Measurements from ENCODE around the gene ABCB11. TPM values are rescaled to one million over a fixed set of nuclear protein-coding genes. Genes with fewer than 3 reads are reported as not detected.

ABCB11 gene
- total and polyA plus RNA-seq, 9 of the 15 experiments (the other 6 are each of a cell fraction or from before 2014, with no cell fraction given): 0.04 to 0.51 (median 0.10) TPM; not detected in 1

DNA sequence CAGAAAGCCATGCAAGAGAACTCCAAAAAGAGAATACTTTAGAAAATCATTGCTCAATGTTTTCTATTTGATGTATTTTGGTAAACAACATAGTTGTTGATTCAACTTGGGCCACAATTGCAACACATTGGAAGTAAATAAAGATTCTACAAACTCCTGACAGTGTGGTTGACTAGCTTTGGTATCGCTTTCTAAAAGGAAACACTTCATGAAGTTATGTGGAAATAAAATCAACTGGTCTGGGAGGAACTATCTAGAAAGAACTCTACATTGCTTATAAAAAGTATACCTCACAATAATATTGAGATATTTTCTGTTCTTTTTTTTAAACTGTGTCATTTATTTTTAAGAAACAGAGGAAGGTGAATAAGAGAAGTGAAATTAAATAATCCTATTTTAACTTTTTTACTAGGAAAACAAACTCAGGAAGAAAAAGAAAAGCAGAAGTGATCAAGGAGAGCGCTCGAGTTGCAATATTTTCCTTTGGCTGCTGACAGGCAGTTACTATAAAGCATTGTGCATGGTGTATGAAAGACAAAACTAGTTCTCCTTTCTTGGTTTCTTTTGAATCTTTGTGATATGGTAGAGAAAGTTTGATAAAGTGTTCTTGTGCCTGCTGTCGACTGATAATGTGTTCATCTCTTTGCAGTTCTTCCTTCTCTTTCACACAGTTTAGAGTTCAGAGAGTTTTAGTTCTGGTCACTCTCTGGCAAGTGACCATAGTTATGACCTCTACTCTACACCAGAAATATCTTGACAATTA is 41.2 kb upstream of the ABCB11 start (continued):
- TF ChIP-seq, protein P1, sequence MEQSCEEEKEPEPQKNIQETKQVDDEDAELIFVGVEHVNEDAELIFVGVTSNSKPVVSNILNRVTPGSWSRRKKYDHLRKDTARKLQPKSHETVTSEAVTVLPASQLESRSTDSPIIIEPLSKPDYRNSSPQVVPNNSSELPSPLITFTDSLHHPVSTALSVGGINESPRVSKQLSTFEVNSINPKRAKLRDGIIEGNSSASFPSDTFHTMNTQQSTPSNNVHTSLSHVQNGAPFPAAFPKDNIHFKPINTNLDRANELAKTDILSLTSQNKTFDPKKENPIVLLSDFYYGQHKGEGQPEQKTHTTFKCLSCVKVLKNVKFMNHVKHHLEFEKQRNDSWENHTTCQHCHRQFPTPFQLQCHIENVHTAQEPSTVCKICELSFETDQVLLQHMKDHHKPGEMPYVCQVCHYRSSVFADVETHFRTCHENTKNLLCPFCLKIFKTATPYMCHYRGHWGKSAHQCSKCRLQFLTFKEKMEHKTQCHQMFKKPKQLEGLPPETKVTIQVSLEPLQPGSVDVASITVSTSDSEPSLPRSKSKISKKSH (CRISPR knock-in tag; IDR thresholded peaks at IDR 0.05): no peak
- TF ChIP-seq CREB5 (CRISPR knock-in tag; IDR thresholded peaks at IDR 0.05) (no peak), NCOR1 (IDR thresholded peaks at IDR 0.05) (peak; percentile 75), ARID2 (IDR thresholded peaks at IDR 0.05) (no peak), FOXJ3 (CRISPR knock-in tag; IDR thresholded peaks at IDR 0.05) (no peak), ZC3H11A (IDR thresholded peaks at IDR 0.05; ENCODE audit: low read depth, low read length) (no peak), IRF2 (CRISPR knock-in tag; IDR thresholded peaks at IDR 0.05) (no peak), HOXB6 (CRISPR knock-in tag; IDR thresholded peaks at IDR 0.05; ENCODE audit: borderline replicate concordance) (no peak), PHF20 (IDR thresholded peaks at IDR 0.05; ENCODE audit: partially characterized antibody) (no peak), ZNF609 (CRISPR knock-in tag; IDR thresholded peaks at IDR 0.05; ENCODE audit: borderline replicate concordance) (no peak), RHOXF2B (CRISPR knock-in tag; conservative IDR thresholded peaks at IDR 0.05) (no peak), JUND (IDR thresholded peaks at IDR 0.05; ENCODE audit: borderline replicate concordance, low read depth, low read length) (peak; percentile 54; the same call in 1 of the 2 replicates), JUND (tag; IDR thresholded peaks at IDR 0.05; ENCODE audit: borderline replicate concordance, low read depth, low read length) (peak; percentile 74; the same call in 2 of the 3 replicates), ETV5 (CRISPR knock-in tag; IDR thresholded peaks at IDR 0.05; ENCODE audit: low read depth) (no peak), ILK (tag; IDR thresholded peaks at IDR 0.05; ENCODE audit: borderline replicate concordance, low read depth) (no peak), HDAC1 (IDR thresholded peaks at IDR 0.05) (peak in 1 of 2 experiments; percentile 63; a peak in 1 of 4 replicates), FOXK2 (conservative IDR thresholded peaks at IDR 0.05 in 1 of 2, IDR thresholded peaks at IDR 0.05 in 1 of 2; ENCODE audit: low read depth in 2 of 2) (no peak; a peak in 1 of 4 replicates), MBD2 (IDR thresholded peaks at IDR 0.05; ENCODE audit: borderline replicate concordance, low read depth) (no peak), HNRNPH1 (optimal IDR thresholded peaks at IDR 0.05; ENCODE audit: low read depth, low read length) (no peak)
- TF ChIP-seq, protein P2, sequence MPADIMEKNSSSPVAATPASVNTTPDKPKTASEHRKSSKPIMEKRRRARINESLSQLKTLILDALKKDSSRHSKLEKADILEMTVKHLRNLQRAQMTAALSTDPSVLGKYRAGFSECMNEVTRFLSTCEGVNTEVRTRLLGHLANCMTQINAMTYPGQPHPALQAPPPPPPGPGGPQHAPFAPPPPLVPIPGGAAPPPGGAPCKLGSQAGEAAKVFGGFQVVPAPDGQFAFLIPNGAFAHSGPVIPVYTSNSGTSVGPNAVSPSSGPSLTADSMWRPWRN (IDR thresholded peaks at IDR 0.05; ENCODE audit: low read depth): no peak; the same call in 1 of the 2 replicates
